Glutamatergic neuron (in vitro differentiated cells): ENCODE measurements around the gene RND3. TPM values are rescaled to one million over a fixed set of nuclear protein-coding genes. Genes with fewer than 3 reads are reported as not detected.

Experiments used
- DNase-seq: peaks from one replicate; pipeline ENCODE4 v3.0.0; 2022
- H3K27ac Mint-ChIP-seq: one replicate; pipeline ENCODE4 v1.8.0; 2020; ENCODE audit warnings: mild to moderate bottlenecking, mixed read lengths, inconsistent platforms; ENCODE audit not compliant: unreplicated experiment
- H3K27me3 Mint-ChIP-seq: one replicate; pipeline ENCODE4 v1.8.0; 2020; ENCODE audit warnings: mild to moderate bottlenecking, moderate library complexity, mixed read lengths, inconsistent platforms; ENCODE audit not compliant: unreplicated experiment
- H3K36me3 Mint-ChIP-seq: one replicate; pipeline ENCODE4 v1.8.0; 2020; ENCODE audit warnings: mild to moderate bottlenecking, mixed read lengths, inconsistent platforms; ENCODE audit not compliant: unreplicated experiment
- H3K4me1 Mint-ChIP-seq: one replicate; pipeline ENCODE4 v1.8.0; 2020; ENCODE audit warnings: mild to moderate bottlenecking, low read depth, mixed read lengths, inconsistent platforms; ENCODE audit not compliant: unreplicated experiment
- H3K4me3 Mint-ChIP-seq: one replicate; pipeline ENCODE4 v1.8.0; 2020; ENCODE audit warnings: mild to moderate bottlenecking, mixed read lengths, inconsistent platforms; ENCODE audit not compliant: unreplicated experiment
- H3K9me3 Mint-ChIP-seq: one replicate; pipeline ENCODE4 v1.8.0; 2020; ENCODE audit warnings: mild to moderate bottlenecking, moderate library complexity, mixed read lengths, inconsistent platforms; ENCODE audit not compliant: unreplicated experiment
- CTCF ChIP-seq: fragments of 200-600 bp; sonication (generic); IDR thresholded peaks from one replicate; pipeline ENCODE4 v1.5.0; 2021; ENCODE audit not compliant: partially characterized antibody, unreplicated experiment
- total RNA-seq: library from RNA; stranded (reverse); fragmentation: NEBNext Ultra II Directional; extraction: Animal tissue kit (Norgen Biotek cat#: 25700); gene quantifications from one replicate; pipeline ENCODE4 v1.2.1, GENCODE V29; 2021; ENCODE audit not compliant: unreplicated experiment

RND3 gene
- total RNA-seq, 1 donor from 2014 or later: 49.0 TPM

GRCh38 chr2:150438041-150438440 is 49.4 kb downstream of the RND3 start:
- DNase-seq: no peak
- peaks cover 6% of the 10 kb centered on the region for H3K9me3 Mint-ChIP-seq
- peaks cover 24% of the 10 kb centered on the region for H3K4me1 Mint-ChIP-seq
- peaks cover 3% of the 10 kb centered on the region for H3K27me3 Mint-ChIP-seq
- H3K27ac Mint-ChIP-seq: no peak overlapping the region
- H3K4me3 Mint-ChIP-seq: no peak overlapping the region
- peaks cover 5% of the 10 kb centered on the region for H3K36me3 Mint-ChIP-seq
- no peak for TF ChIP-seq CTCF

GRCh38 chr2:150432312-150432625 is 55.2 kb downstream of the RND3 start:
- peaks cover 33% of the 10 kb centered on the region for H3K4me1 Mint-ChIP-seq
- peak overlapping the region; percentile 90 for H3K27ac Mint-ChIP-seq
- peak; percentile 22 for DNase-seq
- H3K36me3 Mint-ChIP-seq: peaks cover 5% of the 10 kb centered on the region
- H3K27me3 Mint-ChIP-seq: peaks cover 8% of the 10 kb centered on the region
- H3K9me3 Mint-ChIP-seq: peaks cover 10% of the 10 kb centered on the region
- no peak for TF ChIP-seq CTCF
- no peak overlapping the region for H3K4me3 Mint-ChIP-seq

- peaks cover 10% of the 10 kb centered on the region for H3K9me3 Mint-ChIP-seq
- H3K27ac Mint-ChIP-seq: peak overlapping the region; percentile 90
- H3K4me3 Mint-ChIP-seq: peak overlapping the region; percentile 17
- H3K4me1 Mint-ChIP-seq: peaks cover 39% of the 10 kb centered on the region
- peaks cover 8% of the 10 kb centered on the region for H3K27me3 Mint-ChIP-seq
- peaks cover 5% of the 10 kb centered on the region for H3K36me3 Mint-ChIP-seq
- DNase-seq: no peak
- TF ChIP-seq CTCF: no peak
Observed at GRCh38 chr2:150431561-150432311, 55.7 kb downstream of the RND3 start.

- H3K9me3 Mint-ChIP-seq: peaks cover 8% of the 10 kb centered on the region
- peak overlapping the region; percentile 66 for H3K4me3 Mint-ChIP-seq
- DNase-seq: no peak
- H3K4me1 Mint-ChIP-seq: peaks cover 51% of the 10 kb centered on the region
- TF ChIP-seq CTCF: no peak
- no peaks in the 10 kb centered on the region for H3K36me3 Mint-ChIP-seq
- peak overlapping the region; percentile 95 for H3K27ac Mint-ChIP-seq
- peaks cover 5% of the 10 kb centered on the region for H3K27me3 Mint-ChIP-seq
Observed at GRCh38 chr2:150429384-150429961, 58.0 kb downstream of the RND3 start.

- TF ChIP-seq CTCF: no peak
- H3K4me1 Mint-ChIP-seq: peaks cover 55% of the 10 kb centered on the region
- H3K27ac Mint-ChIP-seq: peak overlapping the region; percentile 95
Observed at GRCh38 chr2:150428641-150429040, 58.8 kb downstream of the RND3 start.

More at GRCh38 chr2:150428641-150429040, 58.8 kb downstream of the RND3 start:
- Mint-ChIP-seq H3K27me3 (peaks cover 5% of the 10 kb centered on the region), H3K36me3 (no peaks in the 10 kb centered on the region), H3K9me3 (peaks cover 8% of the 10 kb centered on the region), H3K4me3 (peak overlapping the region; percentile 81)
- DNase-seq: no peak
